IMR-90 (cell line): ENCODE results near the gene NLRC5. TPM values are rescaled to one million over a fixed set of nuclear protein-coding genes. Genes with fewer than 3 reads are reported as not detected.
A peak's percentile ranks its signal among the peaks of the same experiment; 100 is the strongest.

Experiments used
- ATAC-seq: fragments of 200-7000 bp; cut with Tn5 transposase; 2 replicates; pipeline ENCODE4 v1.9.1; 2020; ENCODE audit warnings: low read depth, mild to moderate bottlenecking, moderate library complexity
- BruUV-seq: library from RNA; stranded (reverse); fragments of 400-500 nt; replicated peaks from 2 replicates; lab custom pipeline; 2021; lab: Mats Ljungman, UMichigan
- CTCF ChIA-PET: fragments of 300-600 bp; formaldehyde crosslinking; extraction: SDS; loops from one replicate; lab custom pipeline; 2021; ENCODE audit warnings: antibody characterized with exemption; lab: Yijun Ruan, JAX
- POLR2A ChIA-PET: fragments of 300-600 bp; sonication (Branson Sonifier 250); formaldehyde crosslinking; loops from one replicate; lab custom pipeline; 2022; ENCODE audit warnings: antibody characterized with exemption; ENCODE audit not compliant: unreplicated experiment; lab: Charles Lee
- DNase-seq: peaks from one replicate; pipeline ENCODE4 v3.0.0; 2013
- H2AFZ ChIP-seq: replicated peaks from 2 replicates; pipeline ENCODE3; 2013; ENCODE audit warnings: low read length, mild to moderate bottlenecking; ENCODE audit not compliant: poor library complexity
- H2AK5ac ChIP-seq: 2 replicates; pipeline ENCODE4 v1.6.1; 2013; ENCODE audit warnings: low read depth, low read length, inconsistent platforms
- H2AK9ac ChIP-seq: replicated peaks from 2 replicates; pipeline ENCODE3; 2013; ENCODE audit warnings: mild to moderate bottlenecking, low read depth, low read length, moderate library complexity; ENCODE audit not compliant: poor library complexity
- H2BK120ac ChIP-seq: 2 replicates; pipeline ENCODE4 v1.6.1; 2013; ENCODE audit warnings: low read depth, low read length, inconsistent platforms
- H2BK15ac ChIP-seq: 3 replicates; pipeline ENCODE4 v1.6.1; 2013; ENCODE audit warnings: low read depth, low read length, inconsistent platforms
- H2BK20ac ChIP-seq: 2 replicates; pipeline ENCODE4 v1.6.1; 2013; ENCODE audit warnings: low read depth, mild to moderate bottlenecking, inconsistent platforms, low read length, moderate library complexity
- H2BK5ac ChIP-seq: 2 replicates; pipeline ENCODE4 v1.6.1; 2013; ENCODE audit warnings: mild to moderate bottlenecking, low read depth, low read length, inconsistent platforms; ENCODE audit not compliant: poor library complexity, severe bottlenecking
- H3K14ac ChIP-seq: replicated peaks from 2 replicates; pipeline ENCODE4 v1.6.1; 2013; ENCODE audit warnings: low read depth, low read length, inconsistent platforms
- H3K18ac ChIP-seq: 2 replicates; pipeline ENCODE4 v1.6.1; 2013; ENCODE audit warnings: low read depth, low read length, control low read depth
- H3K23ac ChIP-seq: 2 replicates; pipeline ENCODE4 v1.6.1; 2013; ENCODE audit warnings: low read depth, low read length, inconsistent platforms
- H3K27ac ChIP-seq: 2 replicates; pipeline ENCODE4 v1.5.1; 2013; ENCODE audit warnings: mild to moderate bottlenecking, control low read depth, low read length; ENCODE audit not compliant: insufficient read depth
- H3K27me3 ChIP-seq: 2 replicates; pipeline ENCODE4 v1.6.1; 2013; ENCODE audit warnings: low read length; ENCODE audit not compliant: control insufficient read depth, insufficient read depth
- H3K36me3 ChIP-seq: 2 replicates; pipeline ENCODE4 v1.6.1; 2013; ENCODE audit warnings: low read length, mixed read lengths; ENCODE audit not compliant: control insufficient read depth, insufficient read depth
- H3K4ac ChIP-seq: 2 replicates; pipeline ENCODE4 v1.6.1; 2013; ENCODE audit warnings: low read depth, low read length, inconsistent platforms
- H3K4me1 ChIP-seq: 2 replicates; pipeline ENCODE4 v1.6.1; 2013; ENCODE audit warnings: low read length, mixed read lengths; ENCODE audit not compliant: control insufficient read depth, insufficient read depth
- H3K4me2 ChIP-seq: 2 replicates; pipeline ENCODE4 v1.6.1; 2013; ENCODE audit warnings: low read depth, mild to moderate bottlenecking, control low read depth, low read length, moderate library complexity
- H3K4me3 ChIP-seq: 2 replicates; pipeline ENCODE4 v1.5.1; 2013; ENCODE audit warnings: low read depth, mild to moderate bottlenecking, control low read depth, low read length, moderate library complexity; ENCODE audit not compliant: insufficient read depth
- H3K56ac ChIP-seq: 2 replicates; pipeline ENCODE4 v1.6.1; 2013; ENCODE audit warnings: low read length, inconsistent platforms; ENCODE audit not compliant: insufficient read depth; ENCODE audit errors: extremely low read depth
- H3K79me1 ChIP-seq, 2 experiments: 2 replicates each; pipeline ENCODE4 v1.6.1; 2013; ENCODE audit warnings: low read length in 2 of 2, inconsistent platforms in 1 of 2, low read depth in 1 of 2
- H3K9ac ChIP-seq: 2 replicates; pipeline ENCODE4 v1.6.1; 2013; ENCODE audit warnings: low read depth, low read length, control low read depth
- H3K9me1 ChIP-seq: 2 replicates; pipeline ENCODE4 v1.6.1; 2013; ENCODE audit warnings: low read length, inconsistent platforms; ENCODE audit not compliant: insufficient read depth
- H3K9me3 ChIP-seq: 2 replicates; pipeline ENCODE4 v1.6.1; 2013; ENCODE audit warnings: low read length; ENCODE audit not compliant: control insufficient read depth, insufficient read depth
- H4K20me1 ChIP-seq: 2 replicates; pipeline ENCODE4 v1.6.1; 2013; ENCODE audit warnings: low read length, inconsistent platforms; ENCODE audit not compliant: insufficient read depth
- H4K5ac ChIP-seq: 2 replicates; pipeline ENCODE4 v1.6.1; 2013; ENCODE audit warnings: mild to moderate bottlenecking, low read depth, low read length, control low read depth
- H4K8ac ChIP-seq, 2 experiments: 2 replicates each; pipeline ENCODE4 v1.6.1; 2013; ENCODE audit warnings: low read depth in 2 of 2, low read length in 2 of 2, control low read depth in 1 of 2, inconsistent platforms in 1 of 2
- H4K91ac ChIP-seq: 2 replicates; pipeline ENCODE4 v1.6.1; 2013; ENCODE audit warnings: low read depth, low read length, inconsistent platforms; ENCODE audit not compliant: insufficient read depth
- BHLHE40 ChIP-seq: fragments of 150-350 bp; IDR thresholded peaks from 2 replicates; pipeline ENCODE4 v1.6.1; 2016; ENCODE audit warnings: mild to moderate bottlenecking, low read depth, low read length
- CEBPB ChIP-seq: IDR thresholded peaks from 2 replicates; pipeline ENCODE4 v1.6.1; 2012; ENCODE audit warnings: low read depth, low read length, improper control_type of control experiment
- CHD1 ChIP-seq: IDR thresholded peaks from 2 replicates; pipeline ENCODE4 v1.6.1; 2012; ENCODE audit warnings: low read depth, low read length, improper control_type of control experiment
- FOS ChIP-seq: fragments of 150-350 bp; IDR thresholded peaks from 2 replicates; pipeline ENCODE4 v1.6.1; 2016; ENCODE audit warnings: low read depth, low read length
- MAZ ChIP-seq: IDR thresholded peaks from 2 replicates; pipeline ENCODE4 v1.6.1; 2012; ENCODE audit warnings: low read depth, mild to moderate bottlenecking, low read length, improper control_type of control experiment, moderate library complexity, borderline replicate concordance
- MXI1 ChIP-seq: IDR thresholded peaks from 2 replicates; pipeline ENCODE4 v1.6.1; 2012; ENCODE audit warnings: low read depth, mild to moderate bottlenecking, low read length, moderate library complexity, borderline replicate concordance
- POLR2A ChIP-seq: IDR thresholded peaks from 2 replicates; pipeline ENCODE4 v1.6.1; 2012; ENCODE audit warnings: mild to moderate bottlenecking, low read depth, low read length
- RCOR1 ChIP-seq: IDR thresholded peaks from 2 replicates; pipeline ENCODE4 v1.6.1; 2012; ENCODE audit warnings: mild to moderate bottlenecking, low read length, improper control_type of control experiment; ENCODE audit not compliant: insufficient replicate concordance
- RFX5 ChIP-seq: IDR thresholded peaks from 2 replicates; pipeline ENCODE4 v1.8.0; 2012; ENCODE audit warnings: low read depth, mild to moderate bottlenecking, low read length, moderate library complexity
- SMC3 ChIP-seq: fragments of 150-350 bp; IDR thresholded peaks from 2 replicates; pipeline ENCODE4 v1.6.1; 2016; ENCODE audit warnings: low read depth, mild to moderate bottlenecking, antibody characterized with exemption, low read length, moderate library complexity
- USF2 ChIP-seq: fragments of 150-350 bp; IDR thresholded peaks from 2 replicates; pipeline ENCODE4 v1.6.1; 2017; ENCODE audit warnings: mild to moderate bottlenecking, antibody characterized with exemption, low read length, low read depth
- WGBS, 2 experiments: methylation state at CpG; one replicate each; pipeline versions ENCODE4 v1.1.5 to v1.1.7; 2013; ENCODE audit warnings: missing lambda C conversion rate in 2 of 2; ENCODE audit not compliant: insufficient read length in 1 of 2; ENCODE audit errors: extremely low coverage in 2 of 2; 5-methylcytosine and 5-hydroxymethylcytosine counted together
- dilution Hi-C: fragments of 300-500 bp; cut with HindIII; formaldehyde crosslinking; loops from one replicate; pipeline ENCODE4 v1.14.3; 2018; ENCODE audit warnings: low sequenced_read_pairs; ENCODE audit not compliant: unreplicated experiment
- in situ Hi-C: fragments of 300-500 bp; cut with MboI; formaldehyde crosslinking; loops from 3 replicates; pipeline ENCODE4 v1.14.3; 2019; ENCODE audit warnings: low sequenced_read_pairs, inconsistent platforms, mixed read lengths
- intact Hi-C: fragments of 100-400 bp; cut with micrococcal nuclease; formaldehyde crosslinking; loops from 2 replicates; pipeline ENCODE4 v1.10.0; 2022
- polyA plus RNA-seq, 3 experiments: library from polyadenylated mRNA; depleted of rRNA; stranded (reverse); fragments of >200 nt; gene quantifications; 2 replicates each; pipeline ENCODE4 v1.2.3, GENCODE V29; 2012; ENCODE audit warnings: low replicate concordance in 1 of 3
- total RNA-seq: library from RNA; depleted of rRNA; stranded (reverse); fragments of >200 nt; gene quantifications from 2 replicates; pipeline ENCODE4 v1.2.3, GENCODE V29; 2012
- TF ChIP-seq, protein P1 (sequence below): conservative IDR thresholded peaks from 2 replicates; pipeline ENCODE4 v1.5.1; 2012; ENCODE audit warnings: mild to moderate bottlenecking, low read depth, low read length, improper control_type of control experiment

The NLRC5 gene
- total and polyA plus RNA-seq, 2 of the 4 experiments (the other 2 are of a cell fraction): 9.1 to 14.9 TPM

- Histone ChIP-seq H3K9me3 (peaks cover 2% of the 10 kb centered on the region; the same call in 1 of the 2 replicates), H3K36me3 (no peaks in the 10 kb centered on the region), H3K56ac (no peak overlapping the region), H2AK5ac (peak overlapping the region; percentile 67; the same call in 1 of the 2 replicates), H2AFZ (peak overlapping the region; percentile 6), H2BK120ac (peak overlapping the region; percentile 76), H2BK5ac (peak overlapping the region; percentile 46), H3K14ac (no peak overlapping the region; the same call in 1 of the 2 replicates), H3K4me1 (peaks cover 32% of the 10 kb centered on the region), H2AK9ac (peak overlapping the region; percentile 17), H3K9ac (no peak overlapping the region), H3K9me1 (peaks cover 10% of the 10 kb centered on the region), H3K18ac (no peak overlapping the region), H4K8ac (peak overlapping the region; percentile 9 to 56; a peak in 2 of 4 replicates), H3K4ac (peak overlapping the region; percentile 24), H3K27me3 (no peaks in the 10 kb centered on the region), H2BK15ac (no peak overlapping the region; the same call in 2 of the 3 replicates), H3K79me1 (no peaks in the 10 kb centered on the region), H3K23ac (no peak overlapping the region), H3K27ac (peak overlapping the region; percentile 4; the same call in 1 of the 2 replicates), H3K4me2 (no peak overlapping the region), H4K5ac (peak overlapping the region; percentile 27; the same call in 1 of the 2 replicates), H4K20me1 (no peaks in the 10 kb centered on the region), H3K4me3 (no peak overlapping the region), H2BK20ac (peak overlapping the region; percentile 53), H4K91ac (peak overlapping the region; percentile 48; the same call in 1 of the 2 replicates)
- BruUV-seq: no TSS peak
- in situ Hi-C loops: no loop called here
- DNase-seq (peak; percentile 84), ATAC-seq (peak; percentile 86)
- intact Hi-C loops: loop anchor here (10.0 kb wide), 1 partner anchor 80 kb away; no protein-coding TSS in a partner anchor
- dilution Hi-C loops: no loop called here
- POLR2A ChIA-PET: no interaction called here
- CTCF ChIA-PET: interaction anchor here (0.5 to 1.1 kb wide), 3 partner anchors 9 to 113 kb away, joined by 3 read pairs; no protein-coding TSS in a partner anchor
- 79% methylated on average over 8 of the region's 30 CpGs; no CpG with 5 or more reads in 1 of the 2 experiments for WGBS, 2 experiments
- TF ChIP-seq MXI1: no peak
- TF ChIP-seq, protein P1, sequence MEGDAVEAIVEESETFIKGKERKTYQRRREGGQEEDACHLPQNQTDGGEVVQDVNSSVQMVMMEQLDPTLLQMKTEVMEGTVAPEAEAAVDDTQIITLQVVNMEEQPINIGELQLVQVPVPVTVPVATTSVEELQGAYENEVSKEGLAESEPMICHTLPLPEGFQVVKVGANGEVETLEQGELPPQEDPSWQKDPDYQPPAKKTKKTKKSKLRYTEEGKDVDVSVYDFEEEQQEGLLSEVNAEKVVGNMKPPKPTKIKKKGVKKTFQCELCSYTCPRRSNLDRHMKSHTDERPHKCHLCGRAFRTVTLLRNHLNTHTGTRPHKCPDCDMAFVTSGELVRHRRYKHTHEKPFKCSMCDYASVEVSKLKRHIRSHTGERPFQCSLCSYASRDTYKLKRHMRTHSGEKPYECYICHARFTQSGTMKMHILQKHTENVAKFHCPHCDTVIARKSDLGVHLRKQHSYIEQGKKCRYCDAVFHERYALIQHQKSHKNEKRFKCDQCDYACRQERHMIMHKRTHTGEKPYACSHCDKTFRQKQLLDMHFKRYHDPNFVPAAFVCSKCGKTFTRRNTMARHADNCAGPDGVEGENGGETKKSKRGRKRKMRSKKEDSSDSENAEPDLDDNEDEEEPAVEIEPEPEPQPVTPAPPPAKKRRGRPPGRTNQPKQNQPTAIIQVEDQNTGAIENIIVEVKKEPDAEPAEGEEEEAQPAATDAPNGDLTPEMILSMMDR: peak; percentile 61
- TF ChIP-seq BHLHE40: no peak
- TF ChIP-seq FOS: peak; percentile 64
- peak; percentile 98 for TF ChIP-seq CEBPB
- no peak for TF ChIP-seq CHD1
- TF ChIP-seq POLR2A: no peak
- no peak for TF ChIP-seq USF2
- TF ChIP-seq RFX5: no peak
- peak; percentile 24; the same call in 1 of the 2 replicates for TF ChIP-seq SMC3
- no peak for TF ChIP-seq MAZ
- TF ChIP-seq RCOR1: peak; percentile 84
Observed at GRCh38 chr16:56964243-56965148, 24.9 kb upstream of the NLRC5 start.
